Measurements from ENCODE around the gene AFF1.

DNA sequence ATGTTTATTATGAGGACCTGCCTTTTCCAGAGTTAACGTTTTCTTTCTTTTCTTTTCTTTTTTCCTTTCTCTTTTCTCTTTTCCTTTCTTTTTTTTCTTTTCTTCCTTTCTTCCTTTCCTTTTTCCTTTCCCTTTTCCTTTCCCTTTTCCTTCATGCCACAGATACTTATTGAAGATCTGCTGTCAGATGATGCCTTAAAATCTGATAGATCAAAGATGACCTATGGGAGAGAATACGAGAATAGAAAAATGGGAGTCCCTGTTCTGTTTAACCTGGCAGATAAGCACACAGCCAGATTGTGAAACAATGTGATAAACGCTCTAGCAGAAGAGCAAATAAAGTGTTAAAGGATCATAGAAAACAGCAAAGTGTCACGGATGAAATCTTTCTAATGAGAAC is 38.9 kb downstream of the AFF1 start:
- TF ChIP-seq, protein P1, sequence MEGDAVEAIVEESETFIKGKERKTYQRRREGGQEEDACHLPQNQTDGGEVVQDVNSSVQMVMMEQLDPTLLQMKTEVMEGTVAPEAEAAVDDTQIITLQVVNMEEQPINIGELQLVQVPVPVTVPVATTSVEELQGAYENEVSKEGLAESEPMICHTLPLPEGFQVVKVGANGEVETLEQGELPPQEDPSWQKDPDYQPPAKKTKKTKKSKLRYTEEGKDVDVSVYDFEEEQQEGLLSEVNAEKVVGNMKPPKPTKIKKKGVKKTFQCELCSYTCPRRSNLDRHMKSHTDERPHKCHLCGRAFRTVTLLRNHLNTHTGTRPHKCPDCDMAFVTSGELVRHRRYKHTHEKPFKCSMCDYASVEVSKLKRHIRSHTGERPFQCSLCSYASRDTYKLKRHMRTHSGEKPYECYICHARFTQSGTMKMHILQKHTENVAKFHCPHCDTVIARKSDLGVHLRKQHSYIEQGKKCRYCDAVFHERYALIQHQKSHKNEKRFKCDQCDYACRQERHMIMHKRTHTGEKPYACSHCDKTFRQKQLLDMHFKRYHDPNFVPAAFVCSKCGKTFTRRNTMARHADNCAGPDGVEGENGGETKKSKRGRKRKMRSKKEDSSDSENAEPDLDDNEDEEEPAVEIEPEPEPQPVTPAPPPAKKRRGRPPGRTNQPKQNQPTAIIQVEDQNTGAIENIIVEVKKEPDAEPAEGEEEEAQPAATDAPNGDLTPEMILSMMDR (IDR thresholded peaks at IDR 0.05; ENCODE audit: insufficient read depth, low read depth, low read length): no peak
- no peak for TF ChIP-seq EZH2 (IDR thresholded peaks at IDR 0.05; ENCODE audit: insufficient read depth, low read length)
